Measurements from ENCODE around the gene RRP1B. TPM values are rescaled to one million over a fixed set of nuclear protein-coding genes. Genes with fewer than 3 reads are reported as not detected.

Gene RRP1B
- total and polyA plus RNA-seq, 4 donors = 7.3 to 12.6 (median 8.4) TPM

- H3K4me3 ChIP-seq (ENCODE audit: low read depth in 1 of 3, low read length in 3 of 3) = no peak overlapping the region
- TF ChIP-seq HNF4A (conservative IDR thresholded peaks at IDR 0.05) (no peak), SP1 (IDR thresholded peaks at IDR 0.05) (no peak), ZBTB33 (IDR thresholded peaks at IDR 0.05) (no peak), EGR1 (IDR thresholded peaks at IDR 0.05; ENCODE audit: low read depth in 2 of 2) (no peak), MAX (IDR thresholded peaks at IDR 0.05) (no peak), RAD21 (IDR thresholded peaks at IDR 0.05) (no peak), FOXA2 (IDR thresholded peaks at IDR 0.05) (no peak), ATF3 (IDR thresholded peaks at IDR 0.05) (no peak), GABPA (IDR thresholded peaks at IDR 0.05 in 1 of 2, conservative IDR thresholded peaks at IDR 0.05 in 1 of 2) (no peak)
- peaks cover 16 to 43% (median 32%) of the 10 kb centered on the region in 4 donors for H3K4me1 ChIP-seq (ENCODE audit: control insufficient read depth in 4 of 4, insufficient read depth in 4 of 4, low read length in 3 of 4)
- WGBS = 96% methylated on average over 35 of the region's 35 CpGs
- H3K9ac ChIP-seq (ENCODE audit: low read depth in 1 of 2, low read length in 2 of 2) = no peak overlapping the region
- no peaks in the 10 kb centered on the region for H3K9me3 ChIP-seq (ENCODE audit: control insufficient read depth in 4 of 4, low read length in 3 of 4)
- DNase-seq (ENCODE audit: low spot score) = no peak
- no peaks in the 10 kb centered on the region for H3K27me3 ChIP-seq (ENCODE audit: control insufficient read depth in 4 of 4, insufficient read depth in 4 of 4, low read length in 3 of 4)
- H3K27ac ChIP-seq (ENCODE audit: low read depth in 1 of 2, low read length in 2 of 2) = peak overlapping the region; percentile 49 to 54
- peaks cover 0 to 6% (median 0%) of the 10 kb centered on the region in 4 donors for H3K36me3 ChIP-seq (ENCODE audit: control insufficient read depth in 4 of 4, insufficient read depth in 3 of 4, low read depth in 1 of 4, low read length in 3 of 4)
These were observed 78.0 kb downstream of the RRP1B start for GRCh38 chr21:43737158-43737950.

GRCh38 chr21:43739621-43740435 is 80.5 kb downstream of the RRP1B start:
- H3K9ac ChIP-seq (ENCODE audit: low read depth in 1 of 2, low read length in 2 of 2) = no peak overlapping the region
- H3K27ac ChIP-seq (ENCODE audit: low read depth in 1 of 2, low read length in 2 of 2) = peak overlapping the region in 1 of 2 donors; percentile 54
- TF ChIP-seq CTCF (IDR thresholded peaks at IDR 0.05; ENCODE audit: low read depth, low read length, missing input control) = no peak
- TF ChIP-seq FOXA1 (IDR thresholded peaks at IDR 0.05) = no peak
- no peak for TF ChIP-seq NR2F2 (IDR thresholded peaks at IDR 0.05)
- TF ChIP-seq JUND (IDR thresholded peaks at IDR 0.05) = no peak
- TF ChIP-seq TAF1 (conservative IDR thresholded peaks at IDR 0.05) = no peak
- peak; percentile 46 for DNase-seq (ENCODE audit: low spot score)
- no peaks in the 10 kb centered on the region for H3K27me3 ChIP-seq (ENCODE audit: control insufficient read depth in 4 of 4, insufficient read depth in 4 of 4, low read length in 3 of 4)
- peaks cover 0 to 14% (median 9%) of the 10 kb centered on the region in 4 donors for H3K36me3 ChIP-seq (ENCODE audit: control insufficient read depth in 4 of 4, insufficient read depth in 3 of 4, low read depth in 1 of 4, low read length in 3 of 4)
- H3K4me3 ChIP-seq (ENCODE audit: low read depth in 1 of 3, low read length in 3 of 3) = no peak overlapping the region
- H3K4me1 ChIP-seq (ENCODE audit: control insufficient read depth in 4 of 4, insufficient read depth in 4 of 4, low read length in 3 of 4) = peaks cover 7 to 22% (median 17%) of the 10 kb centered on the region in 4 donors
- WGBS = 86% methylated on average over 25 of the region's 25 CpGs
- H3K9me3 ChIP-seq (ENCODE audit: control insufficient read depth in 4 of 4, low read length in 3 of 4) = no peaks in the 10 kb centered on the region

Data from liver (tissue), 9 donors.